MCF 10A (cell line): ENCODE results near the gene KRTAP4-9. TPM values are rescaled to one million over a fixed set of nuclear protein-coding genes. Genes with fewer than 3 reads are reported as not detected.
"Not testable (repeated sequence)": the region's sequence is repeated elsewhere in the genome, so short reads cannot be mapped to it uniquely, and the experiment has no call there.

Experiments
- BruUV-seq: library from RNA; stranded (reverse); fragments of 400-500 nt; replicated peaks from 2 replicates; lab custom pipeline; 2021; lab: Mats Ljungman, UMichigan
- CTCF ChIA-PET: fragments of 300-600 bp; sonication (Branson Sonifier 250); formaldehyde crosslinking; extraction: SDS; loops from one replicate; lab custom pipeline; 2021; ENCODE audit warnings: antibody characterized with exemption, inconsistent platforms; lab: Yijun Ruan, JAX
- POLR2A ChIA-PET: fragments of 300-600, 350-650 bp; sonication (Branson Sonifier 250); formaldehyde crosslinking; extraction: SDS; loops from one replicate; lab custom pipeline; 2020; ENCODE audit warnings: antibody characterized with exemption, inconsistent platforms; lab: Yijun Ruan, JAX
- DNase-seq: peaks from one replicate; pipeline ENCODE4 v3.0.0-alpha.2; 2018; ENCODE audit not compliant: unreplicated experiment
- H3K27ac Mint-ChIP-seq: one replicate; pipeline ENCODE4 v1.8.0; 2022; ENCODE audit warnings: mild to moderate bottlenecking, low read depth, mixed read lengths; ENCODE audit not compliant: unreplicated experiment
- H3K27me3 Mint-ChIP-seq: one replicate; pipeline ENCODE4 v1.8.0; 2022; ENCODE audit warnings: mixed read lengths; ENCODE audit not compliant: insufficient read depth, unreplicated experiment
- H3K36me3 Mint-ChIP-seq: one replicate; pipeline ENCODE4 v1.8.0; 2022; ENCODE audit warnings: mild to moderate bottlenecking, moderate library complexity, mixed read lengths; ENCODE audit not compliant: insufficient read depth, unreplicated experiment
- H3K4me1 Mint-ChIP-seq: one replicate; pipeline ENCODE4 v1.8.0; 2022; ENCODE audit warnings: mixed read lengths; ENCODE audit not compliant: insufficient read depth, unreplicated experiment
- H3K4me3 Mint-ChIP-seq: one replicate; pipeline ENCODE4 v1.8.0; 2022; ENCODE audit warnings: mild to moderate bottlenecking, moderate library complexity, mixed read lengths; ENCODE audit not compliant: unreplicated experiment
- H3K9me3 Mint-ChIP-seq: one replicate; pipeline ENCODE4 v1.8.0; 2022; ENCODE audit warnings: mixed read lengths; ENCODE audit not compliant: unreplicated experiment
- CTCF ChIP-seq: fragments of 200-600 bp; IDR thresholded peaks from one replicate; pipeline ENCODE4 v1.8.0; 2022; ENCODE audit warnings: antibody characterized with exemption, mild to moderate bottlenecking; ENCODE audit not compliant: unreplicated experiment
- intact Hi-C: fragments of 100-400 bp; cut with micrococcal nuclease; formaldehyde crosslinking; loops from 2 replicates; pipeline ENCODE4 v1.14.1; 2022
- total RNA-seq: library from RNA; stranded (reverse); gene quantifications from 2 replicates; pipeline ENCODE4 v1.2.3, GENCODE V29; 2022

The KRTAP4-9 gene
- total RNA-seq, 1 experiment from 2014 or later: not detected

- no peaks in the 10 kb centered on the region for H3K9me3 Mint-ChIP-seq
- no TSS peak for BruUV-seq
Observed at GRCh38 chr17:41111151-41111885, 6.1 kb downstream of the KRTAP4-9 start.

GRCh38 chr17:41116297-41116696, 11.1 kb downstream of the KRTAP4-9 start:
- BruUV-seq: no TSS peak

More at GRCh38 chr17:41111151-41111885, 6.1 kb downstream of the KRTAP4-9 start:
- no peaks in the 10 kb centered on the region for H3K36me3 Mint-ChIP-seq
- H3K27me3 Mint-ChIP-seq: no peaks in the 10 kb centered on the region
- no peak for TF ChIP-seq CTCF
- H3K4me3 Mint-ChIP-seq: no peak overlapping the region
- DNase-seq: no peak
- intact Hi-C loops: no loop called here
- H3K27ac Mint-ChIP-seq: no peak overlapping the region
- H3K4me1 Mint-ChIP-seq: no peaks in the 10 kb centered on the region
- CTCF ChIA-PET: no interaction called here
- POLR2A ChIA-PET: interaction anchor here (0.8 kb wide), 1 partner anchor 48 kb away, joined by 3 read pairs; no protein-coding TSS in a partner anchor

GRCh38 chr17:41117846-41118386, 12.7 kb downstream of the KRTAP4-9 start, which contains the start of gene KRTAP4-11:
Gene KRTAP4-11 (minus strand): TSS chr17:41118373. CDS start chr17:41118315, 58 bp downstream.
- H3K9me3 Mint-ChIP-seq, H3K36me3 Mint-ChIP-seq, intact Hi-C loops, CTCF ChIA-PET, H3K27ac Mint-ChIP-seq, H3K4me1 Mint-ChIP-seq, BruUV-seq, POLR2A ChIA-PET, DNase-seq, H3K4me3 Mint-ChIP-seq: not testable (repeated sequence)
- H3K27me3 Mint-ChIP-seq: peaks cover 13% of the 10 kb centered on the region

More at GRCh38 chr17:41116297-41116696, 11.1 kb downstream of the KRTAP4-9 start:
- no peak for DNase-seq
- H3K4me3 Mint-ChIP-seq: no peak overlapping the region
- H3K27ac Mint-ChIP-seq: no peak overlapping the region
- CTCF ChIA-PET: no interaction called here
- POLR2A ChIA-PET: no interaction called here
- peaks cover 5% of the 10 kb centered on the region for H3K4me1 Mint-ChIP-seq
- intact Hi-C loops: no loop called here
- H3K9me3 Mint-ChIP-seq: no peaks in the 10 kb centered on the region
- no peak for TF ChIP-seq CTCF
- H3K36me3 Mint-ChIP-seq: no peaks in the 10 kb centered on the region
- H3K27me3 Mint-ChIP-seq: peaks cover 13% of the 10 kb centered on the region

- Mint-ChIP-seq H3K9me3 (peaks cover 5% of the 10 kb centered on the region), H3K4me3 (no peak overlapping the region), H3K36me3 (no peaks in the 10 kb centered on the region), H3K27ac (no peak overlapping the region), H3K27me3 (peaks cover 13% of the 10 kb centered on the region), H3K4me1 (peaks cover 11% of the 10 kb centered on the region)
- TF ChIP-seq CTCF: no peak
- ChIA-PET CTCF (no interaction called here), POLR2A (no interaction called here)
- no TSS peak for BruUV-seq
- intact Hi-C loops: no loop called here
- peak; percentile 2 for DNase-seq
Observed at GRCh38 chr17:41118721-41119120, 13.5 kb downstream of the KRTAP4-9 start.

GRCh38 chr17:41119696-41120690, 14.8 kb downstream of the KRTAP4-9 start:
- peaks cover 11% of the 10 kb centered on the region for H3K4me1 Mint-ChIP-seq
- H3K36me3 Mint-ChIP-seq, H3K9me3 Mint-ChIP-seq, intact Hi-C loops, CTCF ChIA-PET, BruUV-seq, H3K27ac Mint-ChIP-seq, DNase-seq, H3K4me3 Mint-ChIP-seq: not testable (repeated sequence)
- peaks cover 13% of the 10 kb centered on the region for H3K27me3 Mint-ChIP-seq
- POLR2A ChIA-PET: interaction anchor here (0.8 kb wide), 1 partner anchor 171 kb away, joined by 3 read pairs; no protein-coding TSS in a partner anchor
